C4-2B (cell line): Measurements from ENCODE around the gene C1QTNF9.
"Not testable (repeated sequence)": the region's sequence is repeated elsewhere in the genome, so short reads cannot be mapped to it uniquely, and the experiment has no call there.

Experiments
- H3K27ac ChIP-seq: fragments of 450-650 bp; 2 replicates; pipeline ENCODE4 v1.5.1; 2017
- ZFX ChIP-seq: fragments of 450-650 bp; IDR thresholded peaks from 2 replicates; pipeline ENCODE4 v1.6.1; 2017
- TF ChIP-seq, protein P1 (sequence below): fragments of 450-650 bp; conservative IDR thresholded peaks from 2 replicates; pipeline ENCODE4 v1.5.1; 2017; ENCODE audit warnings: mild to moderate bottlenecking

C1QTNF9 gene

DNA sequence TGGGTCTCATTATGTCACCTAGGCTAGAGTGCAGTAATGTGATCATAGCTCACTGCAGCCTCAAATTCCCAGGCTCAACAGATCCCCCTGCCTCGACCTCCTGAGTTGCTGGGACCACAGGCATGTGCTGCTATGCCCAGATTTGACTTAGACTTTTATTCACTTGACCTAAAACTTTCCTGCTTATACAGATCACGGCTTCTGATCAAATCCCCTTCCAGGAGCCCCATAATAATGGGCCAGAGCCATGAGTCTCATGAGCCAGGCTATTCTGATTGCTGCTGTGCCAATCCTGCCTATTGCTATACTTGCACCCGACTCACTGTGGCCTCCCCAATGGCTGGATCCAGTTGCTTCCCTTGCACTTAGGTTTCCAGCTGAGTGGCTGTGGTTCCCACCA is 42.0 kb downstream of the C1QTNF9 start:
- TF ChIP-seq ZFX: no peak
- TF ChIP-seq, protein P1, sequence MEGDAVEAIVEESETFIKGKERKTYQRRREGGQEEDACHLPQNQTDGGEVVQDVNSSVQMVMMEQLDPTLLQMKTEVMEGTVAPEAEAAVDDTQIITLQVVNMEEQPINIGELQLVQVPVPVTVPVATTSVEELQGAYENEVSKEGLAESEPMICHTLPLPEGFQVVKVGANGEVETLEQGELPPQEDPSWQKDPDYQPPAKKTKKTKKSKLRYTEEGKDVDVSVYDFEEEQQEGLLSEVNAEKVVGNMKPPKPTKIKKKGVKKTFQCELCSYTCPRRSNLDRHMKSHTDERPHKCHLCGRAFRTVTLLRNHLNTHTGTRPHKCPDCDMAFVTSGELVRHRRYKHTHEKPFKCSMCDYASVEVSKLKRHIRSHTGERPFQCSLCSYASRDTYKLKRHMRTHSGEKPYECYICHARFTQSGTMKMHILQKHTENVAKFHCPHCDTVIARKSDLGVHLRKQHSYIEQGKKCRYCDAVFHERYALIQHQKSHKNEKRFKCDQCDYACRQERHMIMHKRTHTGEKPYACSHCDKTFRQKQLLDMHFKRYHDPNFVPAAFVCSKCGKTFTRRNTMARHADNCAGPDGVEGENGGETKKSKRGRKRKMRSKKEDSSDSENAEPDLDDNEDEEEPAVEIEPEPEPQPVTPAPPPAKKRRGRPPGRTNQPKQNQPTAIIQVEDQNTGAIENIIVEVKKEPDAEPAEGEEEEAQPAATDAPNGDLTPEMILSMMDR: no peak
- no peak overlapping the region for H3K27ac ChIP-seq

- TF ChIP-seq, protein P1: no peak
- no peak for TF ChIP-seq ZFX
- H3K27ac ChIP-seq: no peak overlapping the region
Measured at GRCh38 chr13:24353736-24354135, 44.4 kb downstream of the C1QTNF9 start.

GRCh38 chr13:24355103-24355502 is 45.7 kb downstream of the C1QTNF9 start:
- H3K27ac ChIP-seq: no peak overlapping the region
- TF ChIP-seq, protein P1: no peak
- no peak for TF ChIP-seq ZFX

DNA sequence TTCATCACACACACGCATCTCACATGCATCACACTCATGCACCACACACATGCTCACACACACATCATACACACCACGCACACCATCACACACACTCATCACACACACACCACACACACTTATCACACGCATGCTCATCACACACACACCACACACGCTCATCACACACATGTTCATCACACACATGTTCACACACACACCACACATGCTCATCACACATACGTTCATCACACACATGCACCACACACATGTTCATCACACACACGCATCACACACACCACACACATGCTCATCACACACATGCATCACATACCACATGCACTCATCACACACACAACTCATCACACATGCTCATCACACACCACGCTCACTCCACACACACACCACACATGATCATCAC is 46.9 kb downstream of the C1QTNF9 start:
- no peak overlapping the region for H3K27ac ChIP-seq
- TF ChIP-seq, protein P1: no peak
- TF ChIP-seq ZFX: no peak

DNA sequence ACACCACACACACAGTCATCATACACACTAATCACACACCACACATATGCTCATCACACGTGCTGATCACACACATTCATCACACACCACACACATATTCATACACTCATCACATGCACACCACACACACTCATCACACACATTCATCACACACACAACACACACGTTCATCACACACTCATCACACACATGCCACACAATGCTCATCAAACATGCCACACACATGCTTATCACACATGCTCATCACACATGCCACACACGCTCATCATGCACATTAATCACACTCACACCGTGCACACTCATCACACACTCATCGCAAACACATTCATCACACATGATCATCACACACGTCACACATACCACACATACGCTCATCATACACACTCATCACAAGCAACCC is 47.5 kb downstream of the C1QTNF9 start:
- no peak for TF ChIP-seq ZFX
- TF ChIP-seq, protein P1: no peak
- no peak overlapping the region for H3K27ac ChIP-seq

GRCh38 chr13:24357756-24358155 is 48.4 kb downstream of the C1QTNF9 start:
- no peak overlapping the region for H3K27ac ChIP-seq
- TF ChIP-seq, protein P1: no peak
- no peak for TF ChIP-seq ZFX

DNA sequence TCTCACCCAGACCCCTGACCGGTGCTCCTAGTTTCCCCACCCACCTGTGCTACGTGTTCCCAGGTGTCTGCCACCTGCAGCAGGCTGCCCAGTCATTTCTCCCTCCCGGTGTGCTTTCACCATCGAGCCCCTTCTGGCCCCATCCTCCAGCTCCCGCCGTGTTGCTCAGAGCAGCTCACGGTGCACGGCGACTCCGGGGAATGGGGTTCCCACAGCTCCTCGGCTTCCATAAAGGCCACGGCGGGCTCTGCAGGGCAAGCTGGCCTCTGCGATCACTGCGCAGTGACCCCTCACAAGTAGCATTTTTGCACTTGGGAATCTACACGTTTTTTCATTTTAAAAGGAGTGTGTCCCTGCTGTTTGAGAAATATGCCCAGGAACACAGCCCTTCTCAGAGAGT is 49.5 kb downstream of the C1QTNF9 start:
- not testable (repeated sequence) for H3K27ac ChIP-seq

GRCh38 chr13:24359252-24359651 is 49.9 kb downstream of the C1QTNF9 start:
- H3K27ac ChIP-seq: not testable (repeated sequence)

GRCh38 chr13:24360106-24360505 is 50.7 kb downstream of the C1QTNF9 start:
- TF ChIP-seq, protein P1: no peak
- TF ChIP-seq ZFX: no peak
- H3K27ac ChIP-seq: no peak overlapping the region
